Measurements from ENCODE around the gene CNTNAP4. TPM values are rescaled to one million over a fixed set of nuclear protein-coding genes. Genes with fewer than 3 reads are reported as not detected.

The CNTNAP4 gene
- total RNA-seq, 2 donors from 2014 or later: not detected

DNA sequence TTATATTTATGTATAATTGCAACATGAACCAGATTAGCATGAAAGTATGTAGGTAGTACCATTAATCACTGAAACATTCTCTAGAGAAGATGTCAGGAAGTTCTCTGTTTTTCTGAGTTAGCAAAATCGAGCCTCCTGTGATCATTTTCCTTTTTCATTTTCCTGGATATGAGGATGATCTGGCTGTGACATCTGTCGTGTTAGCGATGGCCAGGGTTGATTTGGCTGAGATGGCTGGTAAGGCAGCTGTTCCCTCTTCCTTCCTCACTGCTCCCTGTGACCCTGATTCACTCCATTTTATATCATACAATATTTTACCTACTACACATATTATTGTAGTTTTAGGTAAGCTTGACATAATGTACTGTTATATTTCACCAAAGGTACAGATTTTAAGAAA, 10.3 kb downstream of the CNTNAP4 start:
- TF ChIP-seq, protein P1, sequence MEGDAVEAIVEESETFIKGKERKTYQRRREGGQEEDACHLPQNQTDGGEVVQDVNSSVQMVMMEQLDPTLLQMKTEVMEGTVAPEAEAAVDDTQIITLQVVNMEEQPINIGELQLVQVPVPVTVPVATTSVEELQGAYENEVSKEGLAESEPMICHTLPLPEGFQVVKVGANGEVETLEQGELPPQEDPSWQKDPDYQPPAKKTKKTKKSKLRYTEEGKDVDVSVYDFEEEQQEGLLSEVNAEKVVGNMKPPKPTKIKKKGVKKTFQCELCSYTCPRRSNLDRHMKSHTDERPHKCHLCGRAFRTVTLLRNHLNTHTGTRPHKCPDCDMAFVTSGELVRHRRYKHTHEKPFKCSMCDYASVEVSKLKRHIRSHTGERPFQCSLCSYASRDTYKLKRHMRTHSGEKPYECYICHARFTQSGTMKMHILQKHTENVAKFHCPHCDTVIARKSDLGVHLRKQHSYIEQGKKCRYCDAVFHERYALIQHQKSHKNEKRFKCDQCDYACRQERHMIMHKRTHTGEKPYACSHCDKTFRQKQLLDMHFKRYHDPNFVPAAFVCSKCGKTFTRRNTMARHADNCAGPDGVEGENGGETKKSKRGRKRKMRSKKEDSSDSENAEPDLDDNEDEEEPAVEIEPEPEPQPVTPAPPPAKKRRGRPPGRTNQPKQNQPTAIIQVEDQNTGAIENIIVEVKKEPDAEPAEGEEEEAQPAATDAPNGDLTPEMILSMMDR (IDR thresholded peaks at IDR 0.05): no peak
- Histone ChIP-seq H3K36me3 (no peaks in the 10 kb centered on the region), H3K4me1 (no peaks in the 10 kb centered on the region), H3K27me3 (no peaks in the 10 kb centered on the region), H3K9ac (ENCODE audit: low read depth in 2 of 2, low read length in 2 of 2) (no peak overlapping the region), H3K27ac (no peak overlapping the region), H3K4me3 (no peak overlapping the region), H3K9me3 (no peaks in the 10 kb centered on the region)
- intact Hi-C loops (cut with DNase I): no loop called here
- no peak for DNase-seq

DNA sequence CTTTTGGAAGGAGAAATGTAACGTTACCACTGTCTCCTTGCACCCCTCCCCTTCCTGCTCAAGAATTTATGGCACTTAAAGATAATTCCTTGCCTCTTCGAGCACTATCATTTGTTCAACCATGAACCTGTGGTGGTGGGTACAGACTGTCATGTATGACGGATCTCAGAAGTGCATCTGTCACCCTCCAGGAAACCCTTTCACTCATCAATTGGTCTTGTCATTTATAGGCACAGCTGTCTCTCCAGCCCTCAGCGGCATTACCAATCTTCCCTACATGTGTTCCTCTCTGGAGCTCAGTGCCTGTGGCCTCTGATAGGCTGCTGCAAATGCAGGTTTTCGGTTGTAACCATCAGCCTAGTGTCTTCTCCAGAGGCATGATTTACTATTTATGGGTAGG, 15.0 kb downstream of the CNTNAP4 start:
- DNase-seq: no peak
- no peak overlapping the region for H3K27ac ChIP-seq
- no peaks in the 10 kb centered on the region for H3K9me3 ChIP-seq
- no peaks in the 10 kb centered on the region for H3K4me1 ChIP-seq
- H3K27me3 ChIP-seq: no peaks in the 10 kb centered on the region
- H3K36me3 ChIP-seq: no peaks in the 10 kb centered on the region
- no peak overlapping the region for H3K9ac ChIP-seq (ENCODE audit: low read depth in 2 of 2, low read length in 2 of 2)
- TF ChIP-seq, protein P1 (IDR thresholded peaks at IDR 0.05): no peak
- no peak overlapping the region for H3K4me3 ChIP-seq
- intact Hi-C loops (cut with DNase I): no loop called here

DNA sequence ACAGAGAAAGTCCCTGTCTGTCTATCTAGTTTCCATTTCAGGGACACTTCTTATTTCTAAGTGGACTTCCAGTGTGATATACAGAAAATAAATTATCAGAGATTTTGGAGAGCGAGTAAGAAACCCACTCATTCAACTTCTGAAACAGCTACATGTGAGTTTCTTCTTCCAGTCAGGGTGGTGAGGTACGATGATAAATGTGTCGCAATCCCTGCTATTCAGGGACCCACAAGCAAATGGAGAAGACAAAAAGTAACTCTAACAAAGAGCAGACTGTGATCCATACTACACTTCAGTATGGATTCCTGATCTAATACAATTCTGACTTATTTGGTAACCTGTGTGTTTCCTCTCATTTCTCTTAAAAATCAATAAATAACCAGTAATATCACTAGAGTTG, 16.8 kb downstream of the CNTNAP4 start:
- Histone ChIP-seq H3K9ac (ENCODE audit: low read depth in 2 of 2, low read length in 2 of 2) (no peak overlapping the region), H3K27ac (no peak overlapping the region), H3K9me3 (no peaks in the 10 kb centered on the region), H3K4me3 (no peak overlapping the region), H3K4me1 (no peaks in the 10 kb centered on the region), H3K27me3 (no peaks in the 10 kb centered on the region), H3K36me3 (no peaks in the 10 kb centered on the region)
- intact Hi-C loops (cut with DNase I): no loop called here
- no peak for DNase-seq
- TF ChIP-seq, protein P1 (IDR thresholded peaks at IDR 0.05): no peak

DNA sequence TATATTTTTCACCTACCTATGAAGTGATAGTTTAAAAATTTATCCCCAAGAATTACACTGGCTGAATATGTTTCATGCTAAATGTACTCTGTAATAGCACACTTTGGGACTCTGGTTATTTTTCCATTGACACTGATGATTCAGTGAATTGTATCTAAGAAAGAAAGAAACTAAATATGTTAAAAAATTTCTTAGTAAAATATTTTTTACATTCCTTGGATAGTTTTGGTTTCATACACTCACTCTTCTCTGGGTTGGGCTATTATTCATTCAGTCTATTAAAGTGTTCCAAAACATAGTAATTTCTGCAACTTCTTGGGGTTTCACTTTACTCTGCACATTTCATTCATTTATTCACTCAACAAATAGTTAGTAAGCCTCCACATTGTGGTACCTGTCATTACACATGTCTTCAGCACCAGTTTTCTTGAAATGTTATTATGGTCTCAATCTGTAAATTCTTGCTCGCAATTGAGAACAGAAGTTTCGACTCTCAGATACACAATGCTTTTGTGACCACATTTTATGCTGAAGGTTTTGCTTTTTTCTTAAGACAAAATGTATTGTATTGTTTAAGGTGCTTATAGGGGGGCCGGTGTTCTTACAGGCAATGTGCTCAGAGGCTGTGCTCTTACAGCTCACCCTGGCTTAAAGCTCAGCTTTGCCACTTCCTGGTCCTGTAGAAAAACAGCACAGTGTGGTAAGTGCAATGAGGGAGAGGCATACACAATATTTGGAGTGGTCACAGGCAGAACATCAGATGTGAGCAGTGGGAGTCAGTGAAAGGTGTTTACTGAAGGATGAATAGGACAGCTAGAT, 17.4 kb downstream of the CNTNAP4 start:
- intact Hi-C loops (cut with DNase I): no loop called here
- TF ChIP-seq, protein P1 (IDR thresholded peaks at IDR 0.05): no peak
- H3K4me3 ChIP-seq: no peak overlapping the region

DNA sequence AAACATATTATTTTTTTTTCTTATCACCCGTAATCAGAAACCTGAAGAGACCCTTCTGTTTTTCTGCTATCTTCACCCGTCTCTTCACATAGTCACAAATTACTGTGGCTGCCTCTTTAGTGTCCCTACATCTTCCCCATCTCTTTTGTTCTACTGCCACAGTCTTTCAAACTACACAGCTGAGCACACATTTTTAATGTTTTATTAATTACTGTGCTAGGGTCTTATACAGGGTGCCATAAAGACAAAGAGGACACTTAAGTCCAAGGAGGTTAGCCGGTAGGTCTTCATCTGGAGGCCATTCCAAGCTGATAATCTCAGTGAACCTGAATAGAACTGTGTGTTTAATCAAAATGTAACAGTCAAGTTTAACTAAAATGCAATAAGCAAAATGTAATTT, 20.7 kb downstream of the CNTNAP4 start:
- DNase-seq: no peak
- Histone ChIP-seq H3K9ac (ENCODE audit: low read depth in 2 of 2, low read length in 2 of 2) (no peak overlapping the region), H3K9me3 (no peaks in the 10 kb centered on the region), H3K27ac (no peak overlapping the region), H3K27me3 (no peaks in the 10 kb centered on the region), H3K36me3 (no peaks in the 10 kb centered on the region), H3K4me1 (no peaks in the 10 kb centered on the region), H3K4me3 (no peak overlapping the region)
- TF ChIP-seq, protein P1 (IDR thresholded peaks at IDR 0.05): no peak
- intact Hi-C loops (cut with DNase I): no loop called here

More for the DNA sequence above, 17.4 kb downstream of the CNTNAP4 start:
- Histone ChIP-seq H3K9ac (ENCODE audit: low read depth in 2 of 2, low read length in 2 of 2) (no peak overlapping the region), H3K27ac (no peak overlapping the region), H3K36me3 (no peaks in the 10 kb centered on the region), H3K4me1 (no peaks in the 10 kb centered on the region), H3K27me3 (no peaks in the 10 kb centered on the region), H3K9me3 (no peaks in the 10 kb centered on the region)
- DNase-seq: no peak
